IMR-90 (cell line): ENCODE measurements around the gene CCDC120. TPM values are rescaled to one million over a fixed set of nuclear protein-coding genes. Genes with fewer than 3 reads are reported as not detected.

Experiments used
- ATAC-seq: fragments of 200-7000 bp; cut with Tn5 transposase; 2 replicates; pipeline ENCODE4 v1.9.1; 2020; ENCODE audit warnings: low read depth, mild to moderate bottlenecking, moderate library complexity
- BruUV-seq: library from RNA; stranded (reverse); fragments of 400-500 nt; replicated peaks from 2 replicates; lab custom pipeline; 2021; lab: Mats Ljungman, UMichigan
- CTCF ChIA-PET: fragments of 300-600 bp; formaldehyde crosslinking; extraction: SDS; loops from one replicate; lab custom pipeline; 2021; ENCODE audit warnings: antibody characterized with exemption; lab: Yijun Ruan, JAX
- POLR2A ChIA-PET: fragments of 300-600 bp; sonication (Branson Sonifier 250); formaldehyde crosslinking; loops from one replicate; lab custom pipeline; 2022; ENCODE audit warnings: antibody characterized with exemption; ENCODE audit not compliant: unreplicated experiment; lab: Charles Lee
- DNase-seq: peaks from one replicate; pipeline ENCODE4 v3.0.0; 2013
- H2AFZ ChIP-seq: replicated peaks from 2 replicates; pipeline ENCODE3; 2013; ENCODE audit warnings: low read length, mild to moderate bottlenecking; ENCODE audit not compliant: poor library complexity
- H2AK5ac ChIP-seq: 2 replicates; pipeline ENCODE4 v1.6.1; 2013; ENCODE audit warnings: low read depth, low read length, inconsistent platforms
- H2AK9ac ChIP-seq: replicated peaks from 2 replicates; pipeline ENCODE3; 2013; ENCODE audit warnings: mild to moderate bottlenecking, low read depth, low read length, moderate library complexity; ENCODE audit not compliant: poor library complexity
- H2BK120ac ChIP-seq: 2 replicates; pipeline ENCODE4 v1.6.1; 2013; ENCODE audit warnings: low read depth, low read length, inconsistent platforms
- H2BK15ac ChIP-seq: 3 replicates; pipeline ENCODE4 v1.6.1; 2013; ENCODE audit warnings: low read depth, low read length, inconsistent platforms
- H2BK20ac ChIP-seq: 2 replicates; pipeline ENCODE4 v1.6.1; 2013; ENCODE audit warnings: low read depth, mild to moderate bottlenecking, inconsistent platforms, low read length, moderate library complexity
- H2BK5ac ChIP-seq: 2 replicates; pipeline ENCODE4 v1.6.1; 2013; ENCODE audit warnings: mild to moderate bottlenecking, low read depth, low read length, inconsistent platforms; ENCODE audit not compliant: poor library complexity, severe bottlenecking
- H3K14ac ChIP-seq: replicated peaks from 2 replicates; pipeline ENCODE4 v1.6.1; 2013; ENCODE audit warnings: low read depth, low read length, inconsistent platforms
- H3K18ac ChIP-seq: 2 replicates; pipeline ENCODE4 v1.6.1; 2013; ENCODE audit warnings: low read depth, low read length, control low read depth
- H3K23ac ChIP-seq: 2 replicates; pipeline ENCODE4 v1.6.1; 2013; ENCODE audit warnings: low read depth, low read length, inconsistent platforms
- H3K27ac ChIP-seq: 2 replicates; pipeline ENCODE4 v1.5.1; 2013; ENCODE audit warnings: mild to moderate bottlenecking, control low read depth, low read length; ENCODE audit not compliant: insufficient read depth
- H3K27me3 ChIP-seq: 2 replicates; pipeline ENCODE4 v1.6.1; 2013; ENCODE audit warnings: low read length; ENCODE audit not compliant: control insufficient read depth, insufficient read depth
- H3K36me3 ChIP-seq: 2 replicates; pipeline ENCODE4 v1.6.1; 2013; ENCODE audit warnings: low read length, mixed read lengths; ENCODE audit not compliant: control insufficient read depth, insufficient read depth
- H3K4ac ChIP-seq: 2 replicates; pipeline ENCODE4 v1.6.1; 2013; ENCODE audit warnings: low read depth, low read length, inconsistent platforms
- H3K4me1 ChIP-seq: 2 replicates; pipeline ENCODE4 v1.6.1; 2013; ENCODE audit warnings: low read length, mixed read lengths; ENCODE audit not compliant: control insufficient read depth, insufficient read depth
- H3K4me2 ChIP-seq: 2 replicates; pipeline ENCODE4 v1.6.1; 2013; ENCODE audit warnings: low read depth, mild to moderate bottlenecking, control low read depth, low read length, moderate library complexity
- H3K4me3 ChIP-seq: 2 replicates; pipeline ENCODE4 v1.5.1; 2013; ENCODE audit warnings: low read depth, mild to moderate bottlenecking, control low read depth, low read length, moderate library complexity; ENCODE audit not compliant: insufficient read depth
- H3K56ac ChIP-seq: 2 replicates; pipeline ENCODE4 v1.6.1; 2013; ENCODE audit warnings: low read length, inconsistent platforms; ENCODE audit not compliant: insufficient read depth; ENCODE audit errors: extremely low read depth
- H3K79me1 ChIP-seq, 2 experiments: 2 replicates each; pipeline ENCODE4 v1.6.1; 2013; ENCODE audit warnings: low read length in 2 of 2, inconsistent platforms in 1 of 2, low read depth in 1 of 2
- H3K9ac ChIP-seq: 2 replicates; pipeline ENCODE4 v1.6.1; 2013; ENCODE audit warnings: low read depth, low read length, control low read depth
- H3K9me1 ChIP-seq: 2 replicates; pipeline ENCODE4 v1.6.1; 2013; ENCODE audit warnings: low read length, inconsistent platforms; ENCODE audit not compliant: insufficient read depth
- H3K9me3 ChIP-seq: 2 replicates; pipeline ENCODE4 v1.6.1; 2013; ENCODE audit warnings: low read length; ENCODE audit not compliant: control insufficient read depth, insufficient read depth
- H4K20me1 ChIP-seq: 2 replicates; pipeline ENCODE4 v1.6.1; 2013; ENCODE audit warnings: low read length, inconsistent platforms; ENCODE audit not compliant: insufficient read depth
- H4K5ac ChIP-seq: 2 replicates; pipeline ENCODE4 v1.6.1; 2013; ENCODE audit warnings: mild to moderate bottlenecking, low read depth, low read length, control low read depth
- H4K8ac ChIP-seq, 2 experiments: 2 replicates each; pipeline ENCODE4 v1.6.1; 2013; ENCODE audit warnings: low read depth in 2 of 2, low read length in 2 of 2, control low read depth in 1 of 2, inconsistent platforms in 1 of 2
- H4K91ac ChIP-seq: 2 replicates; pipeline ENCODE4 v1.6.1; 2013; ENCODE audit warnings: low read depth, low read length, inconsistent platforms; ENCODE audit not compliant: insufficient read depth
- CEBPB ChIP-seq: IDR thresholded peaks from 2 replicates; pipeline ENCODE4 v1.6.1; 2012; ENCODE audit warnings: low read depth, low read length, improper control_type of control experiment
- MAFK ChIP-seq: IDR thresholded peaks from 2 replicates; pipeline ENCODE4 v1.6.1; 2012; ENCODE audit warnings: low read depth, low read length, improper control_type of control experiment
- MAZ ChIP-seq: IDR thresholded peaks from 2 replicates; pipeline ENCODE4 v1.6.1; 2012; ENCODE audit warnings: low read depth, mild to moderate bottlenecking, low read length, improper control_type of control experiment, moderate library complexity, borderline replicate concordance
- RCOR1 ChIP-seq: IDR thresholded peaks from 2 replicates; pipeline ENCODE4 v1.6.1; 2012; ENCODE audit warnings: mild to moderate bottlenecking, low read length, improper control_type of control experiment; ENCODE audit not compliant: insufficient replicate concordance
- RFX5 ChIP-seq: IDR thresholded peaks from 2 replicates; pipeline ENCODE4 v1.8.0; 2012; ENCODE audit warnings: low read depth, mild to moderate bottlenecking, low read length, moderate library complexity
- SMC3 ChIP-seq: fragments of 150-350 bp; IDR thresholded peaks from 2 replicates; pipeline ENCODE4 v1.6.1; 2016; ENCODE audit warnings: low read depth, mild to moderate bottlenecking, antibody characterized with exemption, low read length, moderate library complexity
- WGBS, 2 experiments: methylation state at CpG; one replicate each; pipeline versions ENCODE4 v1.1.5 to v1.1.7; 2013; ENCODE audit warnings: missing lambda C conversion rate in 2 of 2; ENCODE audit not compliant: insufficient read length in 1 of 2; ENCODE audit errors: extremely low coverage in 2 of 2; 5-methylcytosine and 5-hydroxymethylcytosine counted together
- dilution Hi-C: fragments of 300-500 bp; cut with HindIII; formaldehyde crosslinking; loops from one replicate; pipeline ENCODE4 v1.14.3; 2018; ENCODE audit warnings: low sequenced_read_pairs; ENCODE audit not compliant: unreplicated experiment
- in situ Hi-C: fragments of 300-500 bp; cut with MboI; formaldehyde crosslinking; loops from 3 replicates; pipeline ENCODE4 v1.14.3; 2019; ENCODE audit warnings: low sequenced_read_pairs, inconsistent platforms, mixed read lengths
- intact Hi-C: fragments of 100-400 bp; cut with micrococcal nuclease; formaldehyde crosslinking; loops from 2 replicates; pipeline ENCODE4 v1.10.0; 2022
- polyA plus RNA-seq, 3 experiments: library from polyadenylated mRNA; depleted of rRNA; stranded (reverse); fragments of >200 nt; gene quantifications; 2 replicates each; pipeline ENCODE4 v1.2.3, GENCODE V29; 2012; ENCODE audit warnings: low replicate concordance in 1 of 3
- total RNA-seq: library from RNA; depleted of rRNA; stranded (reverse); fragments of >200 nt; gene quantifications from 2 replicates; pipeline ENCODE4 v1.2.3, GENCODE V29; 2012

CCDC120 gene
- total and polyA plus RNA-seq, 2 of the 4 experiments (the other 2 are of a cell fraction), result 0.18 to 2.0 TPM

- peaks cover 0 to 11% of the 10 kb centered on the region in 2 experiments; a peak in 2 of 4 replicates for H3K79me1 ChIP-seq
- in situ Hi-C loops (loop anchor here (25.0 kb wide), 1 partner anchor 104 kb away; the partner anchor contains the start of genes KCND1 and OTUD5), intact Hi-C loops (no loop called here), dilution Hi-C loops (no loop called here)
- WGBS, 2 experiments, result no CpG with 5 or more reads among the region's 9 CpGs
- H2AFZ ChIP-seq, result no peak overlapping the region
- DNase-seq (no peak), ATAC-seq (no peak)
- no peak overlapping the region for H3K4ac ChIP-seq
- no peaks in the 10 kb centered on the region; the same call in 1 of the 2 replicates for H4K20me1 ChIP-seq
- ChIA-PET POLR2A (no interaction called here), CTCF (no interaction called here)
- H3K27ac ChIP-seq, result no peak overlapping the region
- H3K4me3 ChIP-seq, result no peak overlapping the region
- H2BK5ac ChIP-seq, result no peak overlapping the region
- H2AK5ac ChIP-seq, result no peak overlapping the region
- no peak overlapping the region for H4K8ac ChIP-seq
- no peak overlapping the region for H2BK15ac ChIP-seq
- H3K56ac ChIP-seq, result no peak overlapping the region
- H2AK9ac ChIP-seq, result no peak overlapping the region
- no peak overlapping the region for H4K91ac ChIP-seq
- no peaks in the 10 kb centered on the region for H3K4me1 ChIP-seq
- H3K9ac ChIP-seq, result no peak overlapping the region
- BruUV-seq, result no TSS peak
- peaks cover 8% of the 10 kb centered on the region; the same call in 1 of the 2 replicates for H3K36me3 ChIP-seq
- H3K14ac ChIP-seq, result no peak overlapping the region
- H2BK20ac ChIP-seq, result no peak overlapping the region
- no peak overlapping the region for H2BK120ac ChIP-seq
- H3K23ac ChIP-seq, result no peak overlapping the region
- H3K4me2 ChIP-seq, result no peak overlapping the region
- H3K9me1 ChIP-seq, result 0 out of 2 replicates have a peak, but pooled peaks cover 5% of the 10 kb centered on the region
- no peak overlapping the region for H4K5ac ChIP-seq
- no peak overlapping the region for H3K18ac ChIP-seq
- H3K9me3 ChIP-seq, result peaks cover 2% of the 10 kb centered on the region; the same call in 1 of the 2 replicates
- TF ChIP-seq MAZ (no peak), SMC3 (no peak), RFX5 (no peak), MAFK (no peak), RCOR1 (no peak), CEBPB (no peak)
- no peaks in the 10 kb centered on the region for H3K27me3 ChIP-seq
Observed at GRCh38 chrX:49066690-49067089, 7.9 kb downstream of the CCDC120 start.
